ENCODE results near the gene PPTC7.

The PPTC7 gene

DNA sequence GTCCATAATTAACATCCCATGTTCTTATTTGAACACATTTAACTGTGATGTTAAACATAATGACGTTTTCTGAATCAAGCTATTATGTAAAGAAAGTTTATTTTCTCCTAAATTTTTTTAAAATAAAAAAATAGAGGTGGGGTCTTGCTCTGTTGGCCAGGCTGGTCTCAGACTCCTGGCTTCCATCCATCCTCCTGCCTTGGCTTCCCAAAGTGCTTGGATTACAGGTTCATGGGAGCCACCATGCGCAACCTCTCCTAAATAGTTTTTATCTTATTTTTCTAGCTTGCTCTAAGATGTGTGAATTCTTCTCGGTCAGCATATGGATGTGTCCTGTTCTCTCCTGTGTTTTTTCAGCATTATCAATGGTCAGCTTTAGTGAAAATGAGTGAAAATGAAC is 77.8 kb downstream of the PPTC7 start:
- no peak for ATAC-seq (ENCODE audit: insufficient read depth, low read depth)
- no peak for TF ChIP-seq EZH2 (IDR thresholded peaks at IDR 0.05; ENCODE audit: borderline replicate concordance, low read depth, low read length, severe bottlenecking)
- TF ChIP-seq, protein P1, sequence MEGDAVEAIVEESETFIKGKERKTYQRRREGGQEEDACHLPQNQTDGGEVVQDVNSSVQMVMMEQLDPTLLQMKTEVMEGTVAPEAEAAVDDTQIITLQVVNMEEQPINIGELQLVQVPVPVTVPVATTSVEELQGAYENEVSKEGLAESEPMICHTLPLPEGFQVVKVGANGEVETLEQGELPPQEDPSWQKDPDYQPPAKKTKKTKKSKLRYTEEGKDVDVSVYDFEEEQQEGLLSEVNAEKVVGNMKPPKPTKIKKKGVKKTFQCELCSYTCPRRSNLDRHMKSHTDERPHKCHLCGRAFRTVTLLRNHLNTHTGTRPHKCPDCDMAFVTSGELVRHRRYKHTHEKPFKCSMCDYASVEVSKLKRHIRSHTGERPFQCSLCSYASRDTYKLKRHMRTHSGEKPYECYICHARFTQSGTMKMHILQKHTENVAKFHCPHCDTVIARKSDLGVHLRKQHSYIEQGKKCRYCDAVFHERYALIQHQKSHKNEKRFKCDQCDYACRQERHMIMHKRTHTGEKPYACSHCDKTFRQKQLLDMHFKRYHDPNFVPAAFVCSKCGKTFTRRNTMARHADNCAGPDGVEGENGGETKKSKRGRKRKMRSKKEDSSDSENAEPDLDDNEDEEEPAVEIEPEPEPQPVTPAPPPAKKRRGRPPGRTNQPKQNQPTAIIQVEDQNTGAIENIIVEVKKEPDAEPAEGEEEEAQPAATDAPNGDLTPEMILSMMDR (IDR thresholded peaks at IDR 0.05; ENCODE audit: borderline replicate concordance, extremely low read depth, low read length, poor library complexity, severe bottlenecking): no peak
- peaks cover under 1% of the 10 kb centered on the region; the same call in 1 of the 2 replicates for H3K36me3 ChIP-seq (ENCODE audit: insufficient read depth, low read length)

GRCh38 chr12:110503432-110503831 is 79.7 kb downstream of the PPTC7 start:
- peaks cover 14% of the 10 kb centered on the region for H3K36me3 ChIP-seq (ENCODE audit: insufficient read depth, low read length)
- H3K27me3 ChIP-seq (ENCODE audit: insufficient read depth, low read length, poor library complexity): no peaks in the 10 kb centered on the region
- TF ChIP-seq, protein P1 (IDR thresholded peaks at IDR 0.05; ENCODE audit: borderline replicate concordance, extremely low read depth, low read length, poor library complexity, severe bottlenecking): no peak
- no peak for TF ChIP-seq EZH2 (IDR thresholded peaks at IDR 0.05; ENCODE audit: borderline replicate concordance, low read depth, low read length, severe bottlenecking)
- H3K27ac ChIP-seq (ENCODE audit: low read length): no peak overlapping the region
- H3K4me2 ChIP-seq (ENCODE audit: insufficient read depth, low read length): no peak overlapping the region
- H4K20me1 ChIP-seq (ENCODE audit: insufficient read depth, low read length): no peaks in the 10 kb centered on the region
- H2AFZ ChIP-seq (ENCODE audit: low read depth, low read length): peak overlapping the region; percentile 91; the same call in 1 of the 2 replicates
- ATAC-seq (ENCODE audit: insufficient read depth, low read depth): no peak
- peaks cover 35% of the 10 kb centered on the region for H3K79me2 ChIP-seq (ENCODE audit: insufficient read depth, low read length)
- peaks cover 35% of the 10 kb centered on the region for H3K4me1 ChIP-seq (ENCODE audit: insufficient read depth, low read length)
- H3K9me3 ChIP-seq (ENCODE audit: insufficient read depth, low read length, severe bottlenecking): no peaks in the 10 kb centered on the region
- no peak for DNase-seq
- H3K9ac ChIP-seq (ENCODE audit: low read depth, low read length): no peak overlapping the region
- H3K4me3 ChIP-seq (ENCODE audit: low read depth in 1 of 2, low read length in 2 of 2): no peak overlapping the region

More for the DNA sequence above, 77.8 kb downstream of the PPTC7 start:
- Histone ChIP-seq H3K4me3 (ENCODE audit: low read depth in 1 of 2, low read length in 2 of 2) (no peak overlapping the region), H3K9ac (ENCODE audit: low read depth, low read length) (no peak overlapping the region), H4K20me1 (ENCODE audit: insufficient read depth, low read length) (no peaks in the 10 kb centered on the region), H3K79me2 (ENCODE audit: insufficient read depth, low read length) (peaks cover 16% of the 10 kb centered on the region), H3K9me3 (ENCODE audit: insufficient read depth, low read length, severe bottlenecking) (no peaks in the 10 kb centered on the region), H3K4me1 (ENCODE audit: insufficient read depth, low read length) (peaks cover 18% of the 10 kb centered on the region), H3K27ac (ENCODE audit: low read length) (no peak overlapping the region), H3K4me2 (ENCODE audit: insufficient read depth, low read length) (no peak overlapping the region), H3K27me3 (ENCODE audit: insufficient read depth, low read length, poor library complexity) (no peaks in the 10 kb centered on the region), H2AFZ (ENCODE audit: low read depth, low read length) (no peak overlapping the region)
- DNase-seq: no peak

- Histone ChIP-seq H3K4me3 (ENCODE audit: low read depth in 1 of 2, low read length in 2 of 2) (peak within 1 kb of the TSS; percentile 94 to 95), H3K79me2 (ENCODE audit: insufficient read depth, low read length) (peaks cover 47% of the 10 kb centered on the region), H3K4me1 (ENCODE audit: insufficient read depth, low read length) (peaks cover 35% of the 10 kb centered on the region), H4K20me1 (ENCODE audit: insufficient read depth, low read length) (no peaks in the 10 kb centered on the region), H3K27me3 (ENCODE audit: insufficient read depth, low read length, poor library complexity) (no peaks in the 10 kb centered on the region), H2AFZ (ENCODE audit: low read depth, low read length) (peak within 1 kb of the TSS; percentile 91), H3K4me2 (ENCODE audit: insufficient read depth, low read length) (peak within 1 kb of the TSS; percentile 74), H3K9ac (ENCODE audit: low read depth, low read length) (peak within 1 kb of the TSS; percentile 86), H3K27ac (ENCODE audit: low read length) (peak within 1 kb of the TSS; percentile 95), H3K9me3 (ENCODE audit: insufficient read depth, low read length, severe bottlenecking) (no peaks in the 10 kb centered on the region), H3K36me3 (ENCODE audit: insufficient read depth, low read length) (peaks cover 26% of the 10 kb centered on the region)
- TF ChIP-seq, protein P1 (IDR thresholded peaks at IDR 0.05; ENCODE audit: borderline replicate concordance, extremely low read depth, low read length, poor library complexity, severe bottlenecking): no peak
- no peak for TF ChIP-seq EZH2 (IDR thresholded peaks at IDR 0.05; ENCODE audit: borderline replicate concordance, low read depth, low read length, severe bottlenecking)
- ATAC-seq (ENCODE audit: insufficient read depth, low read depth) (peak; percentile 93), DNase-seq (peak; percentile 100)
Measured at GRCh38 chr12:110501752-110502738, 81.1 kb downstream of the PPTC7 start, which contains the start of the genes RAD9B and VPS29. Gene RAD9B, plus strand, starts transcription at chr12:110502331. Its CDS starts 7 bp downstream, at chr12:110502338. Gene VPS29, minus strand, starts transcription at chr12:110502111. Its CDS starts 60 bp downstream, at chr12:110502051.
